Posterior vena cava (tissue), 2 donors: Measurements from ENCODE around the gene FBXO27. TPM values are rescaled to one million over a fixed set of nuclear protein-coding genes. Genes with fewer than 3 reads are reported as not detected.
"Not testable (repeated sequence)": the region's sequence is repeated elsewhere in the genome, so short reads cannot be mapped to it uniquely, and the experiment has no call there.

Experiments
- DNase-seq: peaks from one replicate; pipeline ENCODE4 v3.0.0-alpha.2; 2020; ENCODE audit warnings: low spot score
- intact Hi-C, 2 donors: fragments of 100-400 bp; cut with DNase I; formaldehyde crosslinking; loops; one replicate each; pipeline versions ENCODE4 v1.14.1 to v1.14.2; 2022 to 2023
- total RNA-seq, 2 donors: library from RNA; stranded (reverse); fragmentation: NEBNext Ultra II Directional; extraction: Animal tissue kit (Norgen Biotek cat#: 25700); gene quantifications; one replicate each; pipeline ENCODE4 v1.2.1, GENCODE V29; 2021
- donor health status: DM: yes; HTN: yes; CAD: no.
- donor health status: DM: yes; HTN: yes; CAD: no.

FBXO27 gene
- total RNA-seq, 2 donors from 2014 or later: 8.5 to 10.0 TPM

- DNase-seq, intact Hi-C loops: not testable (repeated sequence)
Observed at GRCh38 chr19:38997576-38997975, 34.8 kb downstream of the FBXO27 start.

- intact Hi-C loops: no loop called here
- DNase-seq: no peak
Observed at GRCh38 chr19:38993271-38993670, 39.1 kb downstream of the FBXO27 start.

GRCh38 chr19:38990949-38991697 is 41.2 kb downstream of the FBXO27 start:
- DNase-seq: no peak
- intact Hi-C loops: no loop called here

- DNase-seq, intact Hi-C loops: not testable (repeated sequence)
Observed at GRCh38 chr19:38989614-38990013, 42.7 kb downstream of the FBXO27 start.

- no peak for DNase-seq
- intact Hi-C loops: no loop called here
Observed at GRCh38 chr19:38989066-38989605, 43.2 kb downstream of the FBXO27 start.

- DNase-seq, intact Hi-C loops: not testable (repeated sequence)
Observed at GRCh38 chr19:38988627-38989026, 43.7 kb downstream of the FBXO27 start.

GRCh38 chr19:38987745-38988144 is 44.6 kb downstream of the FBXO27 start:
- DNase-seq, intact Hi-C loops: not testable (repeated sequence)

- no peak for DNase-seq
- intact Hi-C loops: no loop called here
Observed at GRCh38 chr19:38985262-38985661, 47.1 kb downstream of the FBXO27 start.

GRCh38 chr19:38980583-38981374 is 51.6 kb downstream of the FBXO27 start:
- no peak for DNase-seq
- intact Hi-C loops: no loop called here

GRCh38 chr19:38979812-38980211 is 52.5 kb downstream of the FBXO27 start:
- DNase-seq: no peak
- intact Hi-C loops: loop anchor here in 1 of 2 donors (5.0 to 10.0 kb wide), 2 partner anchors 52 to 345 kb away; partner anchors contain the start of genes FBXO27 and LRFN1

GRCh38 chr19:38978326-38978689 is 54.0 kb downstream of the FBXO27 start:
- DNase-seq: no peak
- intact Hi-C loops: loop anchor here in 1 of 2 donors (5.0 to 10.0 kb wide), 2 partner anchors 54 to 346 kb away; partner anchors contain the start of genes FBXO27 and LRFN1

- intact Hi-C loops: loop anchor here in 1 of 2 donors (5.0 to 10.0 kb wide), 2 partner anchors 55 to 347 kb away; partner anchors contain the start of genes FBXO27 and LRFN1
Observed at GRCh38 chr19:38977445-38978325, 54.7 kb downstream of the FBXO27 start.

GRCh38 chr19:38975861-38976271 is 56.5 kb downstream of the FBXO27 start:
- intact Hi-C loops: loop anchor here in 1 of 2 donors (5.0 to 10.0 kb wide), 2 partner anchors 56 to 349 kb away; partner anchors contain the start of genes FBXO27 and LRFN1
- DNase-seq: no peak

More at GRCh38 chr19:38977445-38978325, 54.7 kb downstream of the FBXO27 start:
- no peak for DNase-seq

GRCh38 chr19:38975214-38975860 is 57.0 kb downstream of the FBXO27 start, which contains the start of gene FBXO17:
Gene FBXO17 (minus strand): TSS chr19:38975742. CDS start chr19:38950319, 25,423 bp downstream.
- peak; percentile 90 for DNase-seq
- intact Hi-C loops: loop anchor here in 1 of 2 donors (5.0 to 10.0 kb wide), 2 partner anchors 57 to 349 kb away; partner anchors contain the start of genes FBXO27 and LRFN1

GRCh38 chr19:38974624-38975213 is 57.6 kb downstream of the FBXO27 start:
- no peak for DNase-seq
- intact Hi-C loops: loop anchor here in 1 of 2 donors (5.0 to 10.0 kb wide), 2 partner anchors 58 to 350 kb away; partner anchors contain the start of genes FBXO27 and LRFN1
